HG03378 (cell line): ENCODE results near the gene SPATS1.
"Not testable (repeated sequence)": the region's sequence is repeated elsewhere in the genome, so short reads cannot be mapped to it uniquely, and the experiment has no call there.

ENCODE experiments used
- ATAC-seq: cut with Tn5 transposase; IDR thresholded peaks from one replicate; pipeline ENCODE4 v1.9.1; 2021; ENCODE audit warnings: mild to moderate bottlenecking, moderate library complexity; ENCODE audit not compliant: unreplicated experiment

The SPATS1 gene

DNA sequence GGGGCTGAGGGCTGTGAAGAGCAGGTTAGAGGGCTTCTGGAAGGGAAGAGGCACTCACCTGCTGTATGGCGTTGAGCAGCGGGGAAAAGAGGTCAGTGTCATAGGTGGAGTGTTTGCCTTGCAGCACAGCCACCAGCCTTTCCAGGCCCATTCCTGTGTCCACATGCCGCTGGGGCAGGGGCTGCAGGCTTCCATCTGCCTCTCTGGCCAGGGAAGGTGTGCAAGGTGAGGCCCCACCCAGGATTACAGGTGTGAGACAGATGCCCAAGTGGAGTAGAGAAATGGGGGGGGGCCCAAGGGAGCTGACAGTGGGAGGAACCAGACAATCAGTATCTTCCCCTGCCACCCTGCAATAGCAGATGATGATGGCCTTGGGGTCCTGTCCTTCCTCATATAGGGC is 32.2 kb upstream of the SPATS1 start:
- ATAC-seq = no peak

DNA sequence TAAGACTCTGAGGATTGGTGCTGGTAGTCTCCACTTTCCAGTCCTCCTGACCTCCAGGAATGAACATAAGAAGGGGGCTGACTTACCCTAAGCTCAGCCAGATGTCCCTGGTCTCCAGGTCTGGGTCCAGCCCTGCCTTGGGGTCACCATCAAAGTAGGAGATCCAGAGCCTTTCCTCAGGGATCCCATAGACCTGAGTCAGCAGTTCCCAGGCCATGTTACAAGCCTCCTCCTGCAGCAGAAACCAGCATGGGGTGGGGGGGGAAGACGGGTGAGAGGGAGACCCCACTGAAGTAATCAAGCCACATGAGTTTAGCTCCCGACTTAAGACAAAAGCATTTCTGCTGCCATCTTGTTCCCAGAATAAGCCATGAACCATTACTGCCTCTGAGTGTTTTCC is 31.1 kb upstream of the SPATS1 start:
- ATAC-seq = no peak

DNA sequence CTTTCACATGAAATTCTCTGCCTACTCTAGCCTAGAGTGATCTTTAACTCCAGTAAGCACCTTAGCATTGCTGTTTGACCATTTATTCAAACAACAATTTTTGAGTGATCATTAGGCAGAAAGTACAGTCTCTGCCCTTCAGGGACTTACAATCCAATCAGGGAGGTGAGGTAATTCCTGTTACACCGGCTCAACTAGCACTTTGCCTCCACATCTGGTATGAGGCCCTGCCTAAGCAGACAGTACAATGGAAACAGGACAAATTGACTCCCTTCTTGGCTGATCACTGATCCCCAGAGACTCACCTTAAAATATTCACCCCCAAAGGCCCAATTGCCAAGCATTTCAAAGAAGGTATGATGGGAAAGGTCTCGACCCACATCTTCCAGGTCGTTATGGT is 30.7 kb upstream of the SPATS1 start:
- no peak for ATAC-seq

DNA sequence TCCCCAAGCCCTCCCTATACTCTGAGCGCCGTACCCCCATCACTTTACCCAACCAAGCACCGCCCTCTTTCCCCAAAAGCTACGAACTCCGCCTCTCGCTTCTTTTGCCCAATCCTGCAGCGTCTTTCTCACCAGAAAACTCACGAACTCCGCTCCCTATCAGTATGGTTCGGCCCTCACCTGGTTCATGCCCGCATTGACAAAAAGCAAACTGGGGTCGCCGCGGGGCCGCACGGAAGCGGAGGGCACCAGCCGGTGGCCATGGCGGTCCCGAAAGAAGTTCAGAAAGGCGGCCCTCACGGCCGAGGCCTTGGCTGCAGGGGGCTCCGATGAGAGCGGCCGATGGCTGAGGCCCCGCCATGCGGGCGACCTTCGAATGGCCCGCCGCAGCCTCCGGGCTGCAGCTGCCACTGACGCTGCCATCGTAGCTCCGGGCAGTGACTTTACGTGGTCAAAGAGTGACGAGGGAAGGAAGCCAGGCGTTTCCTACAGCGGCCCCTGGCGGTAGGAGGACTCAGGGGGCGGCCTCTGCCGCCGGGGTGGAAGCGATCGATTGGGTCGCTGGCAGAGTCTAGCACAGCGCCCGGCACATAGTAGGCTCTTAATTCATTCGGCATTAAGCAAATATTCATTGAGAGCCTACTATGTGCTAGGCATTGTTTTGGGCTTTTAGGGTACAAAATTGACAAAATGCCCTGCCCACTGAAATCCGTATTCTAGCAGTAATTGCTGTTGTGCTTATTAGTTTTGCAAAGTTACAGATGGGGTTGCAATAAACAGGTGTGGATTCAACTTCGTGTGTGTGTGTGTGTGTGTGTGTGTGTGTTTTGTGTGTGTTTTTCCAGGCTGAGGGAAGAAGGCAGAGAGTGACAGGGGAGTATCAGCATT is 29.3 kb upstream of the SPATS1 start, which contains the start of gene AARS2:
Gene AARS2, minus strand, starts transcription at position 447 of the 888 bp plus-strand sequence. Its CDS starts 24 bp downstream, at position 423.
- peak; percentile 93 for ATAC-seq

- ATAC-seq = not testable (repeated sequence)
Measured at GRCh38 chr6:44314657-44315056, 27.8 kb upstream of the SPATS1 start.

DNA sequence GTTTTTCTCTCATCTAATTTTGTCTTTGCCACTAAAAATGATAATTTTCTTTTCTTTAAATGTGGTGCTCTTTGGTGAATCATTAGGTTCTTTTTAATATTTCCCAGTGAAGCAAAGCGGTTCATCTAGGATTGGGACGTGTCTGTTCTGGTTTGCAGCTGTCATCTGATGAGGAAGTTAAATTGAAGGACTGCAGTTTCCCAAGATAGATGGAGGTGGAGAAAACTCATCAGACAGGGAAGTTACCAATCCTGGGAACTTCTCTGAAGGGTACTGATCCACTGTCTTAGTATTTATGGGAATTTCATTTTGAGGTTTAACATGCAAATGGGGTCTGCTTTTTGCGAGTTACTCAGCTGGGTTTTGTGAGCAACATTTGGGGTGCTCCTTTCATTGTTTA is 26.9 kb upstream of the SPATS1 start:
- no peak for ATAC-seq

DNA sequence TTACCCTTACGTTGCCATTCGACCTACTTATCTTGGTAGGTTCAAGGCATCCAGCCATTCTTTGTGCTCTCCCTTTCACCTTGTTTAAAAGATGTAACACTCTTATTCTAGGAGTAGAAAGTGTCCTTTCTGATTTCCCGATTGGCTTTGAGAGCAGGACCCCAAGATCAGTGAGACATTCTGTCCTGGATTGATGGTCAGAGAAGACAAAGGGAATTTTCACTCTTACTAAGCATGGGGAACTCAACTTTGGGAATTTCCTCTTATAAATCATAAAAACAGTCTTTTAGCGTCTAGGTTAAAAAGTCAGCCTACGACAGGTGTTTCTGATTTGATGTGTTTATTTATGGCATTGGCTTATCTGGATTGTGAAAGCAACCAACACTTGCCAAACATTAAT is 26.5 kb upstream of the SPATS1 start:
- ATAC-seq = no peak

GRCh38 chr6:44316481-44316880 is 26.0 kb upstream of the SPATS1 start:
- no peak for ATAC-seq

- not testable (repeated sequence) for ATAC-seq
Measured at GRCh38 chr6:44317136-44317631, 25.3 kb upstream of the SPATS1 start.

DNA sequence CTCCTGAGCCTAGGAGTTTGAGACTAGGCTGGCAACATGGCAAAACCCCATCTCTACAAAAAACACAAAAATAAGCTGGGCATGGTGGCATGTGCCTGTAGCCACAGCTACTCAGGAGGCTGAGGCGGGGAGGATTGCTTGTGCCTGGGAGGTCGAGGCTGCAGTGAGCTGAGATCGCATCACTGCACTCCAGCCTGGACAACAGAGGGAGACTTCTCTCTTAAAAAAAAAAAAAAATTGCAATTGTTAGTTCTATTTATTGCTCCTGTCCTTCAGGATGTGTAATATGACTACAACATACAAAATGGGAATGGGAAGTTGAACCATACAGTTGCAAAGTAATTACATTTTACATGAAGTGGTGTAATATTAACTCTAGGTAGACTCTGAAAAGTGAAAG is 21.2 kb upstream of the SPATS1 start:
- no peak for ATAC-seq

GRCh38 chr6:44327096-44327495 is 15.4 kb upstream of the SPATS1 start:
- ATAC-seq = no peak

DNA sequence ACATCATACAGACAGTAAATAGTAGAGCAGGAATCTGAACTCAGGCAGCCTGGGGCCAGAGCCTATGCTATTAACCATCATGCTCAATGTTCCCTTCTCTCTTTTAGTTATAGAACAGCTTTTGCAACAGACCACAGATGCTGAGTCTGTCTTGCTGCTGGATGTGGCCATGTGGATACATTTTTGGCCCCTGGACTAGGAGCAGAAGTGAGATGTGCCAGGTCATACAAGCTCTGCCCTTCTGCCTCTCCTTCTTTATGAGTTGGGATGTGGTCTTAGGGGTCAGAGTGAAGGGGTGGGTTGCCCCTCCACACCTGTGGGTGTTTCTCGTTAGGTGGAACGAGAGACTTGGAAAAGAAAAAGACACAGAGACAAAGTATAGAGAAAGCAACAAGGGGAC is 14.7 kb upstream of the SPATS1 start:
- ATAC-seq = no peak

DNA sequence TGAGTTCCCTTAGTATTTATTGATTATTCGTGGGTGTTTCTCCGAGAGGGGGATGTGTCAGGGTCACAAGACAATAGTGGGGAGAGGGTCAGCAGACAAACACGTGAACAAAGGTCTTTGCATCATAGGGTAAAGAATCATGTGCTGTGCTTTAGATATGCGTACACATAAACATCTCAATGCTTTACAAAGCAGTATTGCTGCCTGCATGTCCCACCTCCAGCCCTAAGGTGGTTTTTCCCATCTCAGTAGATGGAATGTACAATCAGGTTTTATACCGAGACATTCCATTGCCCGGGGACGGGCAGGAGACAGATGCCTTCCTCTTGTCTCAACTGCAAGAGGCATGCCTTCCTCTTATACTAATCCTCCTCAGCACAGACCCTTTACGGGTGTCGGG is 14.2 kb upstream of the SPATS1 start:
- not testable (repeated sequence) for ATAC-seq

GRCh38 chr6:44329858-44330257 is 12.6 kb upstream of the SPATS1 start:
- no peak for ATAC-seq

GRCh38 chr6:44332585-44332984 is 9.9 kb upstream of the SPATS1 start:
- ATAC-seq = no peak

DNA sequence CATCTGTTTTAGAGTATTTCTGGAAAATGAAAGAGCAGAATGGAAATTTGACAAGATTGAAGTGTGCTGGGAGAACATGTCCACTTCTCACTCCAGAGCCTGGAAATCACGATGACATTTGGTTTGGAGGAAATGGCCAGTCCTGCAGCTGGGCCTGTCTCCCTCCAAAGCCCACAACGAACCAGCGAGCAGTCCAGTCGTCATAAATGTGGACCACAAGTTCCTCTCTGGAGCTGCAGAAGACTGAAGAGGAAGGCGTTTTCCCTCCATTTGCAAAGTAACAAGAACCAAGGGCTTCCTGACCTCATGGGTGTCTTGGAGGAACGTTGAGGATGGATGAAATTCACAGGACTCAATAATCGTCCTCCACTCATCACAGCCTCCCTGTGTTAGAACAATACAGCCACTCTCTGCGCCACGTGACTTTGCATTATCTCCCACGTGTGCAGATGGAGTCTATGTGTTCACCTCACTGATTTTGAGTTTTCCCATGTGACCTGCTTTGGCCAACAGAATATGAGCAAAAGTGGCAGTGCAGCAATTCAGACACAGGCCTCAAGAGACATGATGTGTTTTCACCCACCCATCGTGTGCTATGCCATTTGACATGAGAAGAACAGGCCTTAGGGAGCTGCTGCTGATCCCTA is 9.1 kb upstream of the SPATS1 start:
- no peak for ATAC-seq

GRCh38 chr6:44333942-44334341 is 8.5 kb upstream of the SPATS1 start:
- ATAC-seq = no peak

GRCh38 chr6:44335631-44336030 is 6.8 kb upstream of the SPATS1 start:
- no peak for ATAC-seq

GRCh38 chr6:44338228-44339122 is 4.0 kb upstream of the SPATS1 start:
- peak; percentile 75 for ATAC-seq

GRCh38 chr6:44339301-44339700 is 3.1 kb upstream of the SPATS1 start:
- no peak for ATAC-seq
